VCaP (cell line): Measurements from ENCODE around the gene TSKU.
"Not testable (repeated sequence)": the region's sequence is repeated elsewhere in the genome, so short reads cannot be mapped to it uniquely, and the experiment has no call there.

Source experiments
- H3K27ac ChIP-seq: fragments of 450-650 bp; 2 replicates; pipeline ENCODE4 v1.5.1; 2017
- CTCF ChIP-seq: fragments of 450-650 bp; conservative IDR thresholded peaks from 2 replicates; pipeline ENCODE4 v1.5.1; 2017; ENCODE audit warnings: mild to moderate bottlenecking, moderate library complexity

TSKU gene

GRCh38 chr11:76822406-76822805 is 39.2 kb downstream of the TSKU start:
- H3K27ac ChIP-seq, result no peak overlapping the region
- TF ChIP-seq CTCF, result no peak

DNA sequence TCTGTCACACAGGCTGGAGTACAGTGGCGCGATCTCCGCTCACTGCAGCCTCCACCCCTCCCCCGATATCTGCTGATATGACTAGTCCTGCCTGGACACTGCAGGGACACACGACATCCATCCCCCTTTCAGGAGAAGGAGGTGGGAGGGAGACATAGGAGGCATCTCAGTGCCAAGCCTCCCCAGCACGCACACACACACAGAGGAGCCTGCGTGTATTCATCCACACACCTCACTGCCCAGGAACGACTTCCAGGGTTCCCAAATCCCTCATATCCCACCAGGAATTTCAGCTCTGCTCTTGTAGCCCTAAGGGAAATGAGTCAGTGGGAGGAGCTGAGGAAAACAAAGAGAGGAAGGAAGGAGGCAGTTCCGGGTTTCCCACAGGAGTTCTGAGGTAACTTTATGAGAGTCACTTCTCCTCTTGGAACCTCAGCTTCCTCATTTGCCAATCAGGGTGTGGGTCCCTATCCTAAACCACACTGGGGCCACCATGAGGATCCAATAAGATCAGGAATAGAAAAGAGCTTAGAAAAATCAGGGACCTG is 40.4 kb downstream of the TSKU start:
- TF ChIP-seq CTCF, result no peak
- H3K27ac ChIP-seq, result no peak overlapping the region; the same call in 1 of the 2 replicates

DNA sequence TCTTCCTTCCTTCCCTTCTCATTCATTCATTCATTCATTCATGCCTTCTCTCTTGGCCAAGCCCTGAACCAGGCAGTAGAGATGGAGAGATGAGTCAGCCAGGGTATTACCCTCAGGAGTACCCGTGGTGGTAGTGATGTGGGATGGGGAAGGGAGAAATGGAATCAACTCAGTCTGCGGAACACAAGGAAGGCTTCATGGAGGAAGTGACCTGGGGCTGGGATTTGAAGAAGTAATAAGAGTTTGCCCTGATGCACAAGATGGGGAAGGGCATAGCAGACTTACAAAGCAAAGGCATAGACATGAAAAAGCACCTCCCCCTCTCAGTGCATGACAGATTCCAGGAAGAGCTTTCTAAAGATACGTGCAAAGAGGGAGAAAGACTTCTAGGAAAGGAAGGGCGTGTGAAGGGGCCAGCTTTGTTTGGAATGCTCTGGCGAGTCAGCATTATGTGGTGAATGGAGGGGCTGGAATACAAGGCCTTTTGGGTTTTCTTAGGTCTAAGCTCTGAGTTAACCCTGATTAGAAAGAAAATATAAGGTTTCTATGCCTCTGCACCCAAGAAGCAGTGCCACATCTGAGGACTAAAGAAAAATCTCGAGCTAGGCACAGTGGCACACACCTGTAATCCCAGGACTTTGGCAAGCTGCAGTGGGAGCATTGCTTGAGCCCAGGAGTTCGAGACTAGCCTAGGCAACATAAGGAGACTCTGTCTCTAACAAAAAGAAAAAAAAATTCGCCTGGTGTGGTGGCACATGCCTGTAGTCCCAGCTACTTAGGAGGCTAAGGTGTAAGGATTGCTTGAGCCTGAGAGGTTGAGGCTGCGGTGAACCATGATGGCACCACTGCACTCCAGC is 41.2 kb downstream of the TSKU start:
- peak overlapping the region; percentile 57 for H3K27ac ChIP-seq
- TF ChIP-seq CTCF, result no peak

GRCh38 chr11:76824980-76825725 is 42.0 kb downstream of the TSKU start:
- H3K27ac ChIP-seq, result peak overlapping the region; percentile 57
- no peak for TF ChIP-seq CTCF

DNA sequence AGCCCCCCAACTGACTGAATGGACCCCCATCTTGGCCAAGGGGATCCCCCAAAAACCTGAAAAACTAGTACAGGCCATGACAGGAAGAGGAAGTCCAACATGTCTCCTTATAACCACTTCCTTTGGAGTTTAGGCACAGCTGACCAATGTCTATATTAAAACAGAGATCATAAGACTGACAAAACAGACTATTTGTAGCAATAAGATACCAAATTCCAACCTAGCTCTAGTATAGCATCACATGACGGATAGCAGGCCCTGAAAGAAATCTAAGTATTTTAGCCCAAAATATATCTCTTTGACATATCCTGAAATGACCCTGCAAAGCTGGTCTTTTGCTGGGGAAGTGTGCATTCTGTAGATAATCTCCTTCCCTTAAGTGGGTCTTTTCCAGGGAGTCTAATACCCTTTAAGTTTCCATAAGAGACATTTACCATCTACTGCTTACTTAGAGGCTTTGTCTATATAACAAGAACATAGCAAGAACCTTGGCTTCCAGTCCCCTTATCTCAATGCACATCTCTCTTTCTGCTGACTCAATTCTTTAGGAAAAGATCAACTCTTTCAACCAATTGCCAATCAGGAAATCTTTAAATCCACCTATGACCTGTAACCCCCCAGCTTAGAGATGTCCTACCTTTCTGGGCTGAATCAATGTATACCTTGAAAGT is 42.7 kb downstream of the TSKU start:
- peak overlapping the region; percentile 57 for H3K27ac ChIP-seq

GRCh38 chr11:76826508-76826907 is 43.4 kb downstream of the TSKU start:
- not testable (repeated sequence) for H3K27ac ChIP-seq

More for the DNA sequence above, 42.7 kb downstream of the TSKU start:
- TF ChIP-seq CTCF, result no peak

GRCh38 chr11:76827005-76827404 is 43.8 kb downstream of the TSKU start:
- H3K27ac ChIP-seq, result not testable (repeated sequence)

DNA sequence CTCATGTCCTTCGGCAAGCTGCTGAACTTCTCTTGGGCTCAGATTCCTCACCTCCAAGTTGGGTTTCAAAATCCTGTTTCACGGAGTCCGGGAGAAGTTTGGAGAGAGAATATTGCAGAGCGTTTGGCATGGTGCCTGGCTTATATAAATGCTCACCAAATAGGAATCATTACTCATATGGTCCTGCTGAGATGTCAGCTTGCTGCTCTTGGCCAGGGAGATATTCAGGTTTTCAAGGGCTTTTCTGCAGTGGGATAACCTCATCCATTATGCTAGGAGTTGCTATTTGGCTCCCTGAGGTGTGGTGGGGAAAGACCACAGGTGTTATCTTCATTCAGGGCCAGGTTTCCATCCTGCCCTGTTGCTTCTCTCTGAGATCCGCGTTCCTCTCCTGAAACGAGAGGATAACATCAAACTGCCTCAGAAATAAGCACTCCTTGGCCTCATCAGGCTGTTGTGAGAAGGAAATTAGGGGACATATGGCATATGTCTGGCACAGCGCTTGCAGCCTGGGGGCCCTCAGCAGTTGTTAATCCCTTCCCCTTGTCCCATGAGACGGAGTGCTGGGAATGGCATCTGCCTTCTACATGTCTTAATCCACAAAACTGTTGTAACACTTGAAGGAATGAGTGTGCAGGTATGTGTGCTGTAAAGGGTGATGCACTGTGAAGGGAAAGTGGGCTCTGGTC is 47.6 kb downstream of the TSKU start:
- no peak overlapping the region for H3K27ac ChIP-seq
- TF ChIP-seq CTCF, result no peak
